ENCODE measurements around the gene CCDC197. TPM values are rescaled to one million over a fixed set of nuclear protein-coding genes. Genes with fewer than 3 reads are reported as not detected.

Gene CCDC197
- total RNA-seq (ENCODE audit: low replicate concordance) = not detected in 2 replicates

- no peak for TF ChIP-seq CTCF (IDR thresholded peaks at IDR 0.05; ENCODE audit: insufficient read depth, low read length)
- H3K4me3 ChIP-seq (ENCODE audit: low read depth, low read length) = no peak within 1 kb of the TSS
- DNase-seq (ENCODE audit: low read depth) = no peak
These were observed at the start of gene CCDC197 for GRCh38 chr14:93997082-93997481. TSS of gene CCDC197 (plus strand) at chr14:93997301. CDS start at chr14:93998132, 831 bp downstream.

DNA sequence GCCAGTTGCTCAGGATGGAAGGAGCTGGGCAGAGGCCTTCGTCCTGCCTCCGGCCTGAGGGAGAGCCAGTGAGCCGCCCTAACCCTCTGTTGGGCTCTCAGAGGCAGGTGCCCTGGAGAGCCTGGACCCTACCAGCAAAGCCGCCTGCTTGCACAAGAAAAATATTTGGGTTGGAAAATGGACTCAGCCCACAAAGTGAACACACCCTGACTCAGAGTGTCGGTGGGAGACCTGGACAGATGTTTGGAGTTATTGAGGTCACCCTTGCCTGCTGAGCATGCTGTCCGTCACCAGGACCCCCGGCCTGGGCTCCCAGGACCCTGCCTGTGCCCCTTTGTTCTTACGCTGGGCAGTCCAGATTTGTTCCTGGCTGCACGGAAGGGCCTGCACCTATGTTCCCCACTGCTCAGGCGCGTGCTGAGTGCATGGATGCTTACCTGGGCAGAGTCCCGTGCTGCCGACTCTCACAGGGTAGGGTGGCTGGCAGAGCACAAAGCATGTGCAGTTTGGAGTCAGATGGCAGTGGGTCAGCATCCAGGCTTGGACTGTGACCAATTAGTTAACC, 47.5 kb upstream of the CCDC197 start:
- no peak for DNase-seq (ENCODE audit: low read depth)
- H3K4me3 ChIP-seq (ENCODE audit: low read depth, low read length) = no peak overlapping the region
- TF ChIP-seq CTCF (IDR thresholded peaks at IDR 0.05; ENCODE audit: insufficient read depth, low read length) = no peak

DNA sequence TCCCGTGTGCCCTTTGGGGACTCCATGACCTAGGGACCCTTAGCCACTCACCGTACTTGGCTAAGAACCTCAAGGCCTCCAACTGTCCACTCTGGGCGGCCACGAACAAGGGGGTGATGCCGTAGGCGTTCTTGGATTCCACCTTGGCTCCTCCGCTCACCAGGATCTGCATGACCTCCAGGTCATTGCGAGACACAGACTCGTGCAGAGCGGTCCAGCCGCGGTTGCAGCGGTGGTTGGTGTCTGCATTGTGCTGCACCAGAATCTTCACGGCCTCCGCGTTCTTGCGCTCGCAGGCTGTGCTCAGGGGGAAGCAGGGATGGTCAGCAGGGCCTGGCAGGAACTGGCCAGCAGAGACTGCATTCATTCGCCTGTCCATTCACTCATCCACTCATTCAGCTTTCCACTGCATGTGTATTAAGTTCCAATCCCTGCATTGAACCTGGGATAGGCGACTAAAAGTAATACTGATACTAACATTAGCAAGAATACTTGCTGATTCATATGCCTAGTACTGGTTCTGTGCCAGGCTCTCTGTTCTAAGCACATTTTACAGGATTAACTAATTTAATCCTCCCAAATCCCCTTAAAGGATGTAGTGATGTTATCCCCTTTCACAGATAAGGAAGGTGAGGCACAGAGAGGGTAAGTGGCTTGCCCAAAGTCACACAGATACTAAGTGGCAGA, 46.0 kb upstream of the CCDC197 start:
- no peak for DNase-seq (ENCODE audit: low read depth)

DNA sequence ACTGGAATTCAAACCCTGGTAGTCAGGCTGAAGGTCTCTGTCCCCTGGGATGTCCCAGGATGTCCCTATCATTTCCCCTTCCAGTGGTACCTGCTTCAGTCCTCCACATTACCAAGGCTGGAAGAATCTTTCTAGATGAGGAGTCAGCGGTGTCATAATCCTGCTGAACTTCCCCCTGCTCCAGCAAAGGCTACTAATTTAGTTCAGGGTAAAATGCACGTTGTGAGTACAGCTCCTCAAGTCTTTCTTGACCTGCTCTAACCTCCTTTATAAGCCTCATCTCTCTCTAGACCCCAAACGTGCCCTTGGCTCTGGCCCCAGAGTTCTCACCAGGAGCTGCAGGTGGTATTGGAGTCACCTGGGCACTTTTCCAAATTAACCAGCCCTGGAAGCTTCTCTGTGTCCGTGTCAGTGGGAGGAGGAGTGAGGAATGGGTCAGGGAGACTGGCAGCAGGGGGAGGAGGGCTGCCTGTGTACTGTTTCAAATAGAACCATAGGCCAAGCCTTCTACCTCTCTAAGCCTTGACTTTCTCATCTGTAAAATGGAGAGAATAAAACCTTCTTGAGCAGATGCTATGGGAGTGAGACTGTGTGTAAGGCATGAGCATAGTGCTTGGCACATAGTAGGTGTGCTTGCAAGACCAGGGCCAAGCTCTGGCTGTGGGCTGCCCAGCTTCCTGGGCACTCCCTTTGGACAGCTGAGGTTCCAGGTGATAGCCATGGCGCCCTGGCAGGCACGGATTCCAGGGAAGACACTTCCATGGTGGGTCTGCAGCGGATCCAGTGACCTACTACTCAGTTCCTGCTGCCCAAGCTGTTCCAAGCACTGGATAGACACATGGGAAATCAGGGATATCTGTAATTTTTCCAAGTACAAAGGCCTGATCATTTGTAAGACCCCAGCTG, 45.2 kb upstream of the CCDC197 start:
- no peak for DNase-seq (ENCODE audit: low read depth)
- no peak for TF ChIP-seq CTCF (IDR thresholded peaks at IDR 0.05; ENCODE audit: insufficient read depth, low read length)
- H3K4me3 ChIP-seq (ENCODE audit: low read depth, low read length) = no peak overlapping the region

More for the DNA sequence above, 46.0 kb upstream of the CCDC197 start:
- no peak overlapping the region for H3K4me3 ChIP-seq (ENCODE audit: low read depth, low read length)
- TF ChIP-seq CTCF (IDR thresholded peaks at IDR 0.05; ENCODE audit: insufficient read depth, low read length) = no peak

DNA sequence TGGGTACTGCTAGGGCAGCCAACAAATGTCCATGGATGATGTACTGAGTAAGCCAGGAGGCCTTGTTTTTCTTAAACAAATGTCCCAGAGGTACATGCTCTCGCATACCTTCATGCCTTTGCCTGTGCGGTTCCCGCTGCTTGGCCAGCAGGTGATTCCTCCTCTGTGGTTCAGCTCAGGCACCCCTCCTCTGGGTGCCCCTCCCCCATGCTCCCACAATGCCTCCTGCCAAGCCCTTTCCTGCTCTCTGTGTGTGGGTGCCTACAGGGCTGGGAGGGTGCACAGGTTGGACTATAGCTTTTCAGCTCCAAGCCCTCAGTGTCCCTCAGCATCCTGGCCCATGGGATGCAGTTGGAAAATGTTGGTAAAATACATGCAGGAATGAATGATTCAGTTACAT, 44.3 kb upstream of the CCDC197 start:
- H3K4me3 ChIP-seq (ENCODE audit: low read depth, low read length) = no peak overlapping the region
- DNase-seq (ENCODE audit: low read depth) = no peak
- no peak for TF ChIP-seq CTCF (IDR thresholded peaks at IDR 0.05; ENCODE audit: insufficient read depth, low read length)

- no peak for TF ChIP-seq CTCF (IDR thresholded peaks at IDR 0.05; ENCODE audit: insufficient read depth, low read length)
- H3K4me3 ChIP-seq (ENCODE audit: low read depth, low read length) = no peak overlapping the region
- DNase-seq (ENCODE audit: low read depth) = no peak
These were observed 43.8 kb upstream of the CCDC197 start for GRCh38 chr14:93953263-93953662.

All from fibroblast of the aortic adventitia (primary cell).